Urothelium cell line (cell line): Measurements from ENCODE around the gene ACOXL.
"Not testable (repeated sequence)": the region's sequence is repeated elsewhere in the genome, so short reads cannot be mapped to it uniquely, and the experiment has no call there.

Experiments
- DNase-seq: peaks from one replicate; pipeline ENCODE4 v3.0.0; 2011; ENCODE audit warnings: low spot score, mixed read lengths
- FAIRE-seq: peaks from 2 replicates; lab custom pipeline; 2011; peaks lifted over from hg19 to GRCh38; lab: Jason Lieb, UNC

ACOXL gene

GRCh38 chr2:110852541-110853263 is 120.3 kb downstream of the ACOXL start:
- FAIRE-seq (no peak), DNase-seq (no peak)

DNA sequence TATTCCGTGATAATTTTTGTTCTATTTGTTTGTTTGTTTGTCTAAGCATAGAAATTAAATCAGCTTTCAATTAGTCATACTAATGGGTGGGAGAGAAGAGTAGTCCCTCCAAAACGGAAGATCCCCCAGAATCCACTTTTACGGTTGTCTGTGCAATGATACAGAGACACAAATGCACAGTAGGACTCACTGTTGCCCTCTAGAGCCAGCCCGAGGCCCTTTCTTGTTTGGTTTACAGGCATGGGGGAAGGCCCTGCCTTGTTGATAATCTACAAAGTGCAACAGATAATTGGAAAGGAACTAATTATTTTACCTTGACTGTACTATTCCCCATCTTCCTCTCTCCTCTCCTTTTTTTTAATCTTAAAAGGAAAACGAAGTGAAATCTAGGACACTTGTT is 121.1 kb downstream of the ACOXL start:
- FAIRE-seq (no peak), DNase-seq (peak; percentile 57)

DNA sequence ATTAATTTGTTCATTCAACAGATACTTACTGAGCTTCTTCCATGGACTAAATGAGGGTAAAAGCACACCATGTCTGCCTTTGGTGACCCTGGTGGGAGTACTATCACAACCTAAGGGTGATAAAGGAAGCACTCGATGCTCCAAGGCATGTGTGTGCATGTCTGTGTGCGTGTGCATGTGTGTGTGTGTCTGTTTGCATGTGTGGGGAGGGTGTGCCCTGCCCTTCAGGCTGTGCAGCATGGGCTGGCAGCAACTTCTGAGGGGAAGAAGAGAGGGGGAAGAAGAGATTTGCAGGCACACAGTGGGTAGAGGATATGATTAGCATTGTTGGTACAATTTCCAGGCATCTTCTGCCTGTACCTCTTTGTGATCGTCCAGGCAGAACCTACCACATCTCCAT is 121.6 kb downstream of the ACOXL start:
- peak; percentile 35 for FAIRE-seq
- no peak for DNase-seq

DNA sequence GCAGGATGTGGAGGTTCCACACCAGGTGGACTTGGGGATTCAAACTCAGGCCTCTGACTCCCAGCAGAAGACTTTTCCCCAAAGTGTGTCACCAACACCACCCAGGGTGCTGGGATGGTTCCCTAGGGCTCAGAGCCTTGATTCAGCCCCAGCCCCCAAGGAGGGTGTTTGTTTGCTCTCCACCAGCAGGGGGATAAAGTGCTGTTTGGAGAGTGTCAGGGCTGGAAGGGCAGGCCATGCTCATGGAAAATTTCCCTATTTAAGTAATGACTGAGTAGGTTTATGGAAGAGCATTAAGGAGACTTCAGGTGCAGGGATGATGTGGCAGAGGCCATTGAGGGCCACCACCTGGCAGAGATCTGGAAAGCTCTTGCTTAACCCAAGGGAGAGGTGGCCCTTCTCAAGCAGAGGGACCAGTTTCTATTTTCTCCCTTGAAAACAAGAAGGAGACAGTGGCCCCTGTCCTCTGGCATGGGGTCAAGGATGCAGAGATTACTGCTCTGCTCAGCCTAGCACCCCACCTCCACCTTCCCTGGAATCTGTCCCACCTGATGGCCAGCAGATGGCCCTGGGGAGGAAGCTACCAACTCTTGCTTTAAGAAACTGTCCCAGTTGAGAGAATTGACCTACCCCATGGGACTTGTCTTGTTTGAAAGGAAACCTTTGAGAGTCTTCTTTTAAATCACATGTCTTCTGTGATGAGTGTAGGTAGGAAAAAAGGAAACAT is 122.1 kb downstream of the ACOXL start:
- FAIRE-seq (no peak), DNase-seq (no peak)

GRCh38 chr2:110855841-110856240 is 123.5 kb downstream of the ACOXL start:
- not testable (repeated sequence) for DNase-seq, FAIRE-seq

GRCh38 chr2:110858135-110858725 is 125.9 kb downstream of the ACOXL start:
- DNase-seq (no peak), FAIRE-seq (no peak)

GRCh38 chr2:110858993-110859701 is 126.8 kb downstream of the ACOXL start:
- DNase-seq (no peak), FAIRE-seq (no peak)

DNA sequence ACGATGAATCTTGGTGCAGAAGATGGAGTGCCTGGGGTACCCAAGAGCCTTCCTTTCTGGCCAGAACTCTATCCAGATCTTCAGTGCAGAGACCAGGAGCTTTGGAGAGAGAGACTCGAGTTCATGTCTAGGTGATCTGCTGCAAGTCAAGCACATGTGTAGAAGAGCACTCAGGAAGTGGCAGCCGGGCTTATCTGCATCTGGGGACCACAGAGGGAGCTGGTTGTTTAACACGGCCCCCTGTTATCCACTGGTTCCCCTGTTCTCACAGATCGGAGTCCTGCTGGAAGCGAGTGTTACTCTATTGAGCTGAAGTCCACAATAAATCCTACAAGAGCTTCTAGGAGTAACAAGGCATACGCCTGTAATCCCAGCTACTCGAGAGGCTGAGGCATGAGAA is 128.3 kb downstream of the ACOXL start:
- DNase-seq, result no peak
- FAIRE-seq, result no peak

DNA sequence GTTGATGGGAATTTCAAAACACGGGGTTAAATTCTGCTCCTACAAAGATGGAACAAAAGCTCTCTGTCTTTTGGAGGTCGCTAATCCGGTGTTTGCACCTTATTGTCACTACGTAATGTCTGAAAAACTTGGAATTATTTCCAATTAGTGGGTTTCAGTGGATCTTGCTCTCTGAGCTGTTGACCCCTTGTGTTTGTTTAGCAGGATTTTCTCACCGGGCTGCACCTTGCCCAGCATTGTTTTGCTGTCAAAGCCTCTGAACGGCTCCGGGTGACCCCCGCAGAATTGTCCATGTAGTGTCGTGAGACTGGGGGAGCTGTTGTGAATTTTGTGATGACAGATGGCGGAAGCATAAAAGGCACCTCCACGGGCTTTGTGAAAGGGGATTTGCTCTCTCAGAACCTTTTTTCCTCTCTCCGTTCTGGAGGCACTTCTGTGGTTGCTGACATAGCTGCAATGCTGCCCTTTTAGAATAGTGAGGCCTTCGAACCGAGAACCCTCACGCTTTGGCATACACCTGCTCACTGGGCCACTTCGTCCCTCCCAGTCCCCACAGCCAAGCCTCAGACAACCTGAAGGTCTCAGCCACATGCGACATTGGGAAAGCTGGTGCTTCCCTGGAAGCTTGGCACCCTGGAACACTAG is 129.4 kb downstream of the ACOXL start:
- DNase-seq, result no peak
- FAIRE-seq, result no peak

GRCh38 chr2:110863726-110864125 is 131.4 kb downstream of the ACOXL start:
- DNase-seq (no peak), FAIRE-seq (no peak)

GRCh38 chr2:110864176-110864575 is 131.8 kb downstream of the ACOXL start:
- FAIRE-seq, result no peak
- no peak for DNase-seq

DNA sequence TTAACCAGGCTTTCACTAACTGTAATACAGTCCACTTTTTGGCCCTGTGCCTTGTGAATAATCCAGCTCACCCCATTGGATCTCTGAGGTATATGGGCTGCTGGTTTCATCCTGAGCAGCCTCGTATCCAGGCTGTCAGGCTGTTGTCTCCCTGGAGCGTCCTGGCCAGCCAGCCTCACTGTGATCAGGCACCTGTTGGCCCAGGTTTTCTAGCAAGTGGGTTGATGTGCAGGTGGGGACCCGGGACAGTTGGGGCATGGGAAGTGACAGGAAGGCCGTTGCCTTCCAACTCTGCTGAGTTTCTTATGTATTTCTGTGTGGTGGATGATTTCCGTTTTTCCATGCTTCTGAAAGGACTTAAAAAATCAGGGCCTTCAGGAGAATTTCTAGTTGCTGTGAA is 132.4 kb downstream of the ACOXL start:
- DNase-seq, result no peak
- no peak for FAIRE-seq

DNA sequence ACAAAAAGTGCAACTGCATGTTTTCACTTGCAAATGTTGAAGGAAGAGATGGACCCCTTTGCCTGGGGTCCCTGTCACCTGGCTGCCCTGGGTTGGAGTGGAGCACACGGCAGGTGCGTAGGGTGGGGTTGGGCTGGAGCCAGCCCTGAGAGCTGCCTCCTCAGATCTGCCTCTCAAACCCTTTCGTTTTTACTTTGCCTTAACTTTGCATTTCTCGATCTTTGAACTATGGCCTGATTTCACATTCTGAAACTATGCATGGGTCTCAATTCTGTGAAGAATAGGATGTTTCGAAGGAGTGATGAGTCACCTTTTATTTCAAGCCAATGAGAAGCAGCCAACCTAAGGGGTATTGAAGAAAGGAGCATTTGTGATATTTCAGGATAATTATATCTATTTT is 132.8 kb downstream of the ACOXL start:
- DNase-seq (no peak), FAIRE-seq (no peak)

- FAIRE-seq (no peak), DNase-seq (no peak)
These were observed 133.7 kb downstream of the ACOXL start for GRCh38 chr2:110866045-110866444.

DNA sequence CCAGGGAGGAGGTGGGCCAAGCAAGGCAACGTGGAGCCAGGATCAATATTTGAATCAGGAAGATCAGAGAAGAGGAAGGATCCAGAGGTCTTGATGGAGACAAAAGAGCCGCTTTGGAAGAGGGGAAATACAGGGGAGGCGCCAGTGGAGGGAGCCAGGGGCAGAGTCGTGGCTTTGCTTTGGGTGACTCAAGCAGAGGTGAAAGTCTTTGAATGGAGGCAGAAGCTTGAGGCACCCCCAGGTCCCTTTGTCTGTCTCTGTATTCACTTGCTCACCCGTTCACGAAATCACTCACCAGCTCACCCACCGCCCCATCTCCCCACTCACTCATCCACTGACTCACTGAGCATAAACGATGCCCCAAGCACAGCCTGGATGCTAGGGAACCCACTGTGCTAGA is 134.1 kb downstream of the ACOXL start:
- FAIRE-seq (no peak), DNase-seq (no peak)

- no peak for FAIRE-seq
These were observed 134.7 kb downstream of the ACOXL start for GRCh38 chr2:110867078-110867477.

DNA sequence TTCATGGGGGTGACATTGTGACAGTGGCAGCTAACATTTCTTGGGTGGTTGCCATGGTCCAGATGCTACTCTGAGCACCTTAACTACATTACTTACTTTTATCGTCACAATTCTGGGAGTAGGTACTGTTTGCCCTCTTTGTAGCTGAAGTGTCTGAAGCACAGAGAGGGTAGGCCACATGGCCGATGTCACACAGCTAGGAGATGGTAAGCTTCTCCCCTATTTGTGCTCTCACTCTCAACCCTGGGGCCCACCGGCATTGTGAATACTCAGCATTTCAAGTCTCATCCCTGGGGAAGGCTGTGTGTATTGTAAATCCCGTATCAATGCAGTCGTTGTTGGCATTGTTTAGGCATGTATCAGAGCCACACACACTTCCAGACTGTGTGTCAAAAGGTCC is 136.6 kb downstream of the ACOXL start:
- FAIRE-seq, result peak; percentile 62

More at GRCh38 chr2:110867078-110867477, 134.7 kb downstream of the ACOXL start:
- no peak for DNase-seq

GRCh38 chr2:110869472-110870446 is 137.4 kb downstream of the ACOXL start:
- DNase-seq (peak; percentile 90), FAIRE-seq (peak; percentile 94)

More for the DNA sequence above, 136.6 kb downstream of the ACOXL start:
- DNase-seq, result no peak

- DNase-seq (no peak), FAIRE-seq (no peak)
These were observed 138.2 kb downstream of the ACOXL start for GRCh38 chr2:110870545-110870944.

- DNase-seq (no peak), FAIRE-seq (no peak)
These were observed 139.3 kb downstream of the ACOXL start for GRCh38 chr2:110871637-110872036.
